B cell (primary cell): ENCODE measurements around the gene RAPGEF5. TPM values are rescaled to one million over a fixed set of nuclear protein-coding genes. Genes with fewer than 3 reads are reported as not detected.

ENCODE experiments used
- ATAC-seq: fragments of 200-7000 bp; cut with Tn5 transposase; one replicate; pipeline ENCODE4 v1.10.0; 2021; ENCODE audit warnings: low read depth, mild to moderate bottlenecking, moderate number of reproducible peaks, moderate library complexity
- CTCF ChIA-PET: fragments of 350-600 bp; sonication (Branson Sonifier 250); formaldehyde crosslinking; loops from one replicate; lab custom pipeline; 2021; ENCODE audit warnings: antibody characterized with exemption, inconsistent platforms; lab: Charles Lee
- POLR2A ChIA-PET: fragments of 350-600 bp; sonication (Branson Sonifier 250); formaldehyde crosslinking; loops from one replicate; lab custom pipeline; 2021; ENCODE audit warnings: antibody characterized with exemption; lab: Charles Lee
- DNase-seq: peaks from one replicate; pipeline ENCODE4 v3.0.0; 2013
- H2AFZ ChIP-seq: 2 replicates; pipeline ENCODE4 v1.6.1; 2012; ENCODE audit warnings: mild to moderate bottlenecking, low read depth, low read length; ENCODE audit not compliant: insufficient read depth, poor library complexity, severe bottlenecking
- H3K27ac ChIP-seq, 2 donors: 1 replicate in 1 of 2; 2 replicates in 1 of 2; pipeline ENCODE4 v1.5.1; 2012 to 2013; ENCODE audit warnings: low read length in 2 of 2, mild to moderate bottlenecking in 2 of 2, moderate library complexity in 1 of 2
- H3K27me3 ChIP-seq, 4 experiments: fragments of 200-600 bp in 1 of 4; sonication (generic) in 1 of 4; replicated peaks in 1 of 4; 1 replicate in 2 of 4; 2 replicates in 2 of 4; pipeline versions ENCODE4 v1.6.1 to v1.7.0; 2013 to 2016; ENCODE audit warnings: low read length in 3 of 4, mild to moderate bottlenecking in 2 of 4, mixed read lengths in 1 of 4, moderate library complexity in 1 of 4; ENCODE audit not compliant: insufficient read depth in 4 of 4, control insufficient read depth in 3 of 4; ENCODE audit errors: control extremely low read depth in 1 of 4
- H3K36me3 ChIP-seq, 2 experiments: replicated peaks in 1 of 2; 1 replicate in 1 of 2; 2 replicates in 1 of 2; pipeline versions ENCODE4 v1.6.1 to v1.7.1; 2013; ENCODE audit warnings: low read length in 1 of 2; ENCODE audit not compliant: insufficient read depth in 2 of 2, control insufficient read depth in 1 of 2; ENCODE audit errors: control extremely low read depth in 1 of 2, extremely low read depth in 1 of 2
- H3K4me1 ChIP-seq, 2 donors: fragments of 200-600 bp in 1 of 2; sonication (generic) in 1 of 2; 1 replicate in 1 of 2; 2 replicates in 1 of 2; pipeline versions ENCODE4 v1.5.1 to v1.6.1; 2013 to 2017; ENCODE audit warnings: low read length in 2 of 2; ENCODE audit not compliant: control insufficient read depth in 2 of 2, insufficient read depth in 2 of 2
- H3K4me2 ChIP-seq: replicated peaks from 2 replicates; pipeline ENCODE3; 2012; ENCODE audit warnings: mild to moderate bottlenecking, low read depth, low read length; ENCODE audit not compliant: poor library complexity, severe bottlenecking
- H3K4me3 ChIP-seq, 5 experiments: fragments of 200-600 bp in 1 of 5; sonication (generic) in 1 of 5; 1 replicate in 3 of 5; 2 replicates in 2 of 5; pipeline versions ENCODE4 v1.5.1 to v1.7.0; 2011 to 2016; ENCODE audit warnings: low read length in 4 of 5, mild to moderate bottlenecking in 4 of 5, low read depth in 2 of 5, control low read depth in 1 of 5, moderate library complexity in 1 of 5; ENCODE audit not compliant: insufficient read depth in 1 of 5; ENCODE audit errors: control extremely low read depth in 1 of 5, extremely low read depth in 1 of 5
- H3K79me2 ChIP-seq: fragments of 200-600 bp; sonication (generic); one replicate; pipeline ENCODE4 v1.6.0; 2016; ENCODE audit warnings: low read length; ENCODE audit not compliant: control insufficient read depth, insufficient read depth
- H3K9ac ChIP-seq: fragments of 200-600 bp; sonication (generic); 2 replicates; pipeline ENCODE4 v1.6.1; 2017; ENCODE audit warnings: mild to moderate bottlenecking, low read length, moderate library complexity
- H3K9me3 ChIP-seq, 3 donors: one replicate each; pipeline versions ENCODE4 v1.6.1 to v1.7.1; 2013; ENCODE audit warnings: low read length in 2 of 3; ENCODE audit not compliant: control insufficient read depth in 2 of 3, insufficient read depth in 1 of 3; ENCODE audit errors: control extremely low read depth in 1 of 3
- H4K20me1 ChIP-seq: 2 replicates; pipeline ENCODE4 v1.6.0; 2012; ENCODE audit warnings: mild to moderate bottlenecking, low read length; ENCODE audit not compliant: insufficient read depth, control insufficient read depth, poor library complexity, severe bottlenecking
- H3K27ac Mint-ChIP-seq: one replicate; pipeline ENCODE4 v1.8.0; 2021; ENCODE audit warnings: mixed read lengths
- H3K27me3 Mint-ChIP-seq: one replicate; pipeline ENCODE4 v1.8.0; 2021; ENCODE audit warnings: mixed read lengths
- H3K4me1 Mint-ChIP-seq: one replicate; pipeline ENCODE4 v1.8.0; 2021; ENCODE audit warnings: mixed read lengths
- H3K4me3 Mint-ChIP-seq: one replicate; pipeline ENCODE4 v1.8.0; 2021; ENCODE audit warnings: mixed read lengths
- H3K9me3 Mint-ChIP-seq: one replicate; pipeline ENCODE4 v1.8.0; 2022; ENCODE audit warnings: mixed read lengths; ENCODE audit not compliant: insufficient read depth
- EZH2 ChIP-seq: IDR thresholded peaks from 2 replicates; pipeline ENCODE4 v1.6.1; 2012; ENCODE audit warnings: borderline replicate concordance, low read depth, mild to moderate bottlenecking, moderate library complexity, low read length; ENCODE audit not compliant: insufficient read depth, poor library complexity, severe bottlenecking
- WGBS: methylation state at CpG from one replicate; pipeline ENCODE4 v1.1.5; 2013; ENCODE audit warnings: missing lambda C conversion rate; ENCODE audit not compliant: insufficient coverage; 5-methylcytosine and 5-hydroxymethylcytosine counted together
- intact Hi-C: fragments of 100-400 bp; cut with micrococcal nuclease; formaldehyde crosslinking; loops from one replicate; pipeline ENCODE4 v1.10.0; 2022
- polyA plus RNA-seq: library from polyadenylated mRNA; depleted of rRNA; stranded (reverse); fragments of >200 nt; gene quantifications from 2 replicates; pipeline ENCODE4 v1.2.3, GENCODE V29; 2012
- total RNA-seq, 2 donors: library from RNA; stranded (reverse); fragments of 120-200 nt in 1 of 2; gene quantifications; 1 replicate in 1 of 2; 2 replicates in 1 of 2; pipeline versions ENCODE4 v1.2.3 to v1.2.4, GENCODE V29; 2013 to 2022
- TF ChIP-seq, protein P1 (sequence below): fragments of 200-600 bp; IDR thresholded peaks from one replicate; pipeline ENCODE4 v1.8.0; 2022; ENCODE audit warnings: antibody characterized with exemption, mild to moderate bottlenecking

The RAPGEF5 gene
- total and polyA plus RNA-seq, 2 donors (not counting 1 experiment from before 2014, with no cell fraction given): 1.5 to 37.6 TPM

DNA sequence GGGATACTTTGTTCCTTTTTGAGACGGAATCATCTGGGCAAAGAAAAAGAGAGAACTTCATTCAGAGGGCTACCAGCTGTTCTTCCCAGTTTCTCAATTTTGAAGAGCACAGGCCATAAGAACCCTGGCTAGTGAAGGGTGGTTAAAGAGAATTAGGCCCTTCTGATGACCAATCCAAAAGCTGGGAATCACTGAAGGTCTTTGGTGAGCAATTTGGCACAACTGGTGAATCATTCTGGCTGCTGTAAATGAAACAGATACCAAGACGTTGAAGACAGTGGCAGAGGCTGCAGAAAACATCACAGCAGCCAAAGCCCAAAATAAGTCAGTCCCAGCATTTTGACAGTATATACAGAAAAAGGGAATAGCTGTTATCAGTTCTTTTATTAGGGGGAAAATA is 5.1 kb downstream of the RAPGEF5 start:
- Histone ChIP-seq H3K27ac (no peak overlapping the region), H3K4me2 (no peak overlapping the region), H3K4me1 (peaks cover 10% of the 10 kb centered on the region in 2 donors), H3K4me3 (no peak overlapping the region), H3K79me2 (peaks cover 21% of the 10 kb centered on the region), H4K20me1 (no peaks in the 10 kb centered on the region), H3K27me3 (peaks cover 0 to 13% (median 4%) of the 10 kb centered on the region in 4 experiments), H3K9ac (no peak overlapping the region), H3K9me3 (peaks cover 1 to 9% (median 3%) of the 10 kb centered on the region in 3 donors), H3K36me3 (no peaks in the 10 kb centered on the region), H2AFZ (no peak overlapping the region)
- peaks cover 4% of the 10 kb centered on the region for H3K9me3 Mint-ChIP-seq
- peaks cover 24% of the 10 kb centered on the region for H3K27me3 Mint-ChIP-seq
- ChIA-PET CTCF (no interaction called here), POLR2A (interaction anchor here (0.7 kb wide), 1 partner anchor 10 kb away, joined by 4 read pairs; no protein-coding TSS in a partner anchor)
- DNase-seq (no peak), ATAC-seq (no peak)
- intact Hi-C loops: no loop called here
- H3K27ac Mint-ChIP-seq: no peak overlapping the region
- 80% methylated on average over 1 of the region's 2 CpGs for WGBS
- TF ChIP-seq, protein P1, sequence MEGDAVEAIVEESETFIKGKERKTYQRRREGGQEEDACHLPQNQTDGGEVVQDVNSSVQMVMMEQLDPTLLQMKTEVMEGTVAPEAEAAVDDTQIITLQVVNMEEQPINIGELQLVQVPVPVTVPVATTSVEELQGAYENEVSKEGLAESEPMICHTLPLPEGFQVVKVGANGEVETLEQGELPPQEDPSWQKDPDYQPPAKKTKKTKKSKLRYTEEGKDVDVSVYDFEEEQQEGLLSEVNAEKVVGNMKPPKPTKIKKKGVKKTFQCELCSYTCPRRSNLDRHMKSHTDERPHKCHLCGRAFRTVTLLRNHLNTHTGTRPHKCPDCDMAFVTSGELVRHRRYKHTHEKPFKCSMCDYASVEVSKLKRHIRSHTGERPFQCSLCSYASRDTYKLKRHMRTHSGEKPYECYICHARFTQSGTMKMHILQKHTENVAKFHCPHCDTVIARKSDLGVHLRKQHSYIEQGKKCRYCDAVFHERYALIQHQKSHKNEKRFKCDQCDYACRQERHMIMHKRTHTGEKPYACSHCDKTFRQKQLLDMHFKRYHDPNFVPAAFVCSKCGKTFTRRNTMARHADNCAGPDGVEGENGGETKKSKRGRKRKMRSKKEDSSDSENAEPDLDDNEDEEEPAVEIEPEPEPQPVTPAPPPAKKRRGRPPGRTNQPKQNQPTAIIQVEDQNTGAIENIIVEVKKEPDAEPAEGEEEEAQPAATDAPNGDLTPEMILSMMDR: no peak
- no peak for TF ChIP-seq EZH2
- H3K4me1 Mint-ChIP-seq: peaks cover 27% of the 10 kb centered on the region
- no peak overlapping the region for H3K4me3 Mint-ChIP-seq

DNA sequence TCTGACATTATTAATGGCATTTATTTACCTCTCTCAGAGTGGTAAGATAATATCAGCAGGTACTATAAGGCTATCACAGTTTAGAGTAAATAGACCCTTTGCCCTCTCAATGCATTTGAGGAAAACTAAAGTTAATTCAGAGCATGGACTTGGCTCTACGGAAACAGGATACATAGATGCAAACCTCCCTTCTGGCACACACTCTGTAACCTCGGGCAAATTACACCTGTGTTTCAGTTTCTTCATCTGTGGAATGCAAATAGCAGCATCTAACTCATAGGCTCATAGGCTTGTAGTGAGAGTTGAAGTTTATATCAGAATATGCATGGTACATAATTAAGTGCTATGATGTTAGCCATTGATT is 5.6 kb downstream of the RAPGEF5 start:
- Histone ChIP-seq H3K79me2 (peaks cover 21% of the 10 kb centered on the region), H3K4me2 (no peak overlapping the region)
- CTCF ChIA-PET: interaction anchor here (1.0 kb wide), 1 partner anchor 101 kb away, joined by 3 read pairs; no protein-coding TSS in a partner anchor

More for the DNA sequence above, 5.6 kb downstream of the RAPGEF5 start:
- H4K20me1 ChIP-seq: no peaks in the 10 kb centered on the region
- H3K4me3 ChIP-seq: no peak overlapping the region
- no peak overlapping the region for H3K27ac ChIP-seq
- H3K9me3 ChIP-seq: peaks cover 1 to 9% (median 3%) of the 10 kb centered on the region in 3 donors
- no peak overlapping the region for H3K27ac Mint-ChIP-seq
- WGBS: no CpG with 5 or more reads among the region's 2 CpGs
- no peak overlapping the region for H2AFZ ChIP-seq
- no peak for ATAC-seq
- no peaks in the 10 kb centered on the region for H3K36me3 ChIP-seq
- H3K9ac ChIP-seq: no peak overlapping the region
- peaks cover 0 to 12% (median 4%) of the 10 kb centered on the region in 4 experiments for H3K27me3 ChIP-seq
- peak overlapping the region; percentile 8 for H3K4me3 Mint-ChIP-seq
- H3K4me1 Mint-ChIP-seq: peaks cover 29% of the 10 kb centered on the region
- H3K4me1 ChIP-seq: peaks cover 10% of the 10 kb centered on the region in 2 donors
- H3K9me3 Mint-ChIP-seq: peaks cover 4% of the 10 kb centered on the region
- H3K27me3 Mint-ChIP-seq: peaks cover 24% of the 10 kb centered on the region
- intact Hi-C loops: no loop called here
- TF ChIP-seq, protein P1: no peak
- TF ChIP-seq EZH2: no peak
- POLR2A ChIA-PET: no interaction called here
- no peak for DNase-seq
